ENCODE measurements around the gene PIK3C2B. TPM values are rescaled to one million over a fixed set of nuclear protein-coding genes. Genes with fewer than 3 reads are reported as not detected.
"Not testable (repeated sequence)": the region's sequence is repeated elsewhere in the genome, so short reads cannot be mapped to it uniquely, and the experiment has no call there.

PIK3C2B gene
- total RNA-seq, 1 experiment from 2014 or later, result 19.1 TPM

DNA sequence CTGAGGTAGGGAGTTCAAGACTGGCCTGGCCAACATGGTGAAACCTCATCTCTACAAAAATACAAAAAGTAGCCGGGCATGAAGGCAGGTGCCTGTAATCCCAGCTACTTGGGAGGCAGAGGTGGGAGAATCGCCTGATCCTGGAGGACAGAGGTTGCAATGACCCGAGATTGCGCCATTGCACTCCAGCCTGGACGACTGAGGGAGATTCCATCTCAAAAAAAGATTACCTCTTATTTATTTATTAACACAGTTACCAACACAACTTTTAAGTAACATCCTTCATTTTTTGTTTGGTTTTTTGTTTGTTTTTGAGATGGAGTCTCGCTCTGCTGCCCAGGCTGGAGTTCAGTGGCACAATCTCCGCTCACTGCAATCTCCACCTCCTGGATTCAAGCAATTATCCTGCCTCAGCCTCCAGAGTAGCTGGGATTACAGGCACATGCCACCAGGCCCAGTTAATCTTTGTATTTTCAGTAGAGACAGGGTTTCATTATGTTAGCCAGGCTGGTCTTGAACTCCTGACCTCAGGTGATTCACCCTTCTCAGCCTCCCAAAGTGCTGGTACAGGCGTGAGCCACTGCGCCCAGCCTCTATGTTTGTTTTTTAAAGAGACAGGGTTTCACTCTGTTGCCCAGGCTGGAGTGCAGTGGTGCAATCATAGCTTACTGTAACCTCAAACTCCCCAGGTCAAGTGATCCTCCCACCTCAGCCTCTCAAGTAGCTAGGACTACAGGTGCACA is 7.9 kb downstream of the PIK3C2B start:
- in situ Hi-C loops (cut with HindIII; ENCODE audit: low pct_unique_long_range_greater_than_20kb, low sequenced_read_pairs); H3K4me1 ChIP-seq (ENCODE audit: control insufficient read depth, insufficient read depth, low read length); H3K36me3 ChIP-seq (ENCODE audit: control insufficient read depth, insufficient read depth, low read length); ATAC-seq; H3K4me3 ChIP-seq (ENCODE audit: low read depth in 2 of 2, low read length in 2 of 2); CTCF ChIA-PET; POLR2A ChIA-PET; BruUV-seq (replicated peaks); DNase-seq (ENCODE audit: low read depth, low spot score); H3K9me3 ChIP-seq (ENCODE audit: control insufficient read depth, insufficient read depth, low read depth, low read length); H3K27ac ChIP-seq (ENCODE audit: low read length); intact Hi-C loops (cut with micrococcal nuclease; ENCODE audit: unreplicated experiment); H3K27me3 ChIP-seq (ENCODE audit: control insufficient read depth, insufficient read depth, low read length): not testable (repeated sequence)

GRCh38 chr1:204483791-204484190 is 10.8 kb downstream of the PIK3C2B start:
- intact Hi-C loops (cut with micrococcal nuclease; ENCODE audit: unreplicated experiment) (no loop called here), in situ Hi-C loops (cut with HindIII; ENCODE audit: low pct_unique_long_range_greater_than_20kb, low sequenced_read_pairs) (no loop called here)
- Histone ChIP-seq H3K4me3 (ENCODE audit: low read depth in 2 of 2, low read length in 2 of 2) (no peak overlapping the region), H3K4me1 (ENCODE audit: control insufficient read depth, insufficient read depth, low read length) (peaks cover 3% of the 10 kb centered on the region; the same call in 1 of the 2 replicates), H3K27me3 (ENCODE audit: control insufficient read depth, insufficient read depth, low read length) (no peaks in the 10 kb centered on the region), H3K9me3 (ENCODE audit: control insufficient read depth, insufficient read depth, low read depth, low read length) (no peaks in the 10 kb centered on the region), H3K36me3 (ENCODE audit: control insufficient read depth, insufficient read depth, low read length) (no peaks in the 10 kb centered on the region), H3K27ac (ENCODE audit: low read length) (0 out of 2 replicates have a peak overlapping the region, but pooled peaks have one; percentile 10)
- ChIA-PET CTCF (no interaction called here), POLR2A (no interaction called here)
- no peak for DNase-seq (ENCODE audit: low read depth, low spot score)
- ATAC-seq, result no peak; the same call in 1 of the 2 replicates
- no TSS peak for BruUV-seq (replicated peaks)
- no peak for TF ChIP-seq POLR2AphosphoS5 (IDR thresholded peaks at IDR 0.05; ENCODE audit: low read depth, low read length)
- no peak for TF ChIP-seq REST (IDR thresholded peaks at IDR 0.05; ENCODE audit: insufficient read depth in 1 of 2, low read depth in 2 of 2, low read length in 1 of 2)
- TF ChIP-seq CTCF (IDR thresholded peaks at IDR 0.05), result no peak
- no peak for TF ChIP-seq TCF7L2 (IDR thresholded peaks at IDR 0.05; ENCODE audit: low read depth, low read length)
- no peak for TF ChIP-seq SIN3A (IDR thresholded peaks at IDR 0.05; ENCODE audit: borderline replicate concordance, insufficient read depth, low read depth, low read length)

DNA sequence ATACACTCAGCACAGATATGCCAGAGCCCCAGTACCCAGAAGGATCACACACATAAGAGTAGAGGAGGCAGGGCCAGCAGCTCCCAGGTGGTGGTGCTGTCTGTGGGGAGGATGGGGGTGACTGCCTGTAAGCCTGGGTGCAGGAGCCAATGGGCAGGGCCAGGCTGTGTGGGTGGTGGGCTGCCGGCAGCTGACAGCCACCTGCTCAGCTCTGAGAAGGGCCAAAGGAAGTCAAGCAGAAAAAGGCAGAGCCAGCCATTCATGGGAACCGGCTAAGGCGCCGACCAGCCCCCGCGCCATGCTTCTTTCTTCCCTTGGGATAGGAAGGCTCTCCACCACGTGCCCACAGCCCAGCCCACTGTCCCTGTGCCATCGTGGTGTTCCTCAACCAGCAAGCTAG is 14.1 kb downstream of the PIK3C2B start:
- POLR2A ChIA-PET, result no interaction called here

More for the DNA sequence above, 14.1 kb downstream of the PIK3C2B start:
- Histone ChIP-seq H3K9me3 (ENCODE audit: control insufficient read depth, insufficient read depth, low read depth, low read length) (no peaks in the 10 kb centered on the region), H3K27me3 (ENCODE audit: control insufficient read depth, insufficient read depth, low read length) (no peaks in the 10 kb centered on the region), H3K36me3 (ENCODE audit: control insufficient read depth, insufficient read depth, low read length) (no peaks in the 10 kb centered on the region), H3K4me3 (ENCODE audit: low read depth in 2 of 2, low read length in 2 of 2) (no peak overlapping the region), H3K27ac (ENCODE audit: low read length) (no peak overlapping the region), H3K4me1 (ENCODE audit: control insufficient read depth, insufficient read depth, low read length) (peaks cover 3% of the 10 kb centered on the region)
- intact Hi-C loops (cut with micrococcal nuclease; ENCODE audit: unreplicated experiment) (no loop called here), in situ Hi-C loops (cut with HindIII; ENCODE audit: low pct_unique_long_range_greater_than_20kb, low sequenced_read_pairs) (no loop called here)
- CTCF ChIA-PET, result interaction anchor here (0.7 kb wide), 1 partner anchor 50 kb away, joined by 3 read pairs; no protein-coding TSS in a partner anchor
- peak; percentile 27; the same call in 1 of the 2 replicates for ATAC-seq
- no peak for DNase-seq (ENCODE audit: low read depth, low spot score)
- no peak for TF ChIP-seq POLR2AphosphoS5 (IDR thresholded peaks at IDR 0.05; ENCODE audit: low read depth, low read length)
- TF ChIP-seq CTCF (IDR thresholded peaks at IDR 0.05), result no peak
- no peak for TF ChIP-seq SIN3A (IDR thresholded peaks at IDR 0.05; ENCODE audit: borderline replicate concordance, insufficient read depth, low read depth, low read length)
- no peak for TF ChIP-seq REST (IDR thresholded peaks at IDR 0.05; ENCODE audit: insufficient read depth in 1 of 2, low read depth in 2 of 2, low read length in 1 of 2)
- TF ChIP-seq TCF7L2 (IDR thresholded peaks at IDR 0.05; ENCODE audit: low read depth, low read length), result no peak
- no TSS peak for BruUV-seq (replicated peaks)
